Stimulated activated naive CD8-positive, alpha-beta T cell treated with anti-CD3 and anti-CD28 coated beads, Interleukin-15, amount 100 ng/mL, for 72 hours (primary cell): Measurements from ENCODE around the gene STK26.
"Not testable (repeated sequence)": the region's sequence is repeated elsewhere in the genome, so short reads cannot be mapped to it uniquely, and the experiment has no call there.

ENCODE experiments used
- ATAC-seq: fragments of 150-1000 bp; cut with Tn5 transposase; 2 replicates; pipeline ENCODE4 v1.10.0; 2021; ENCODE audit warnings: mild to moderate bottlenecking, moderate library complexity
- DNase-seq, 2 donors: peaks; one replicate each; pipeline ENCODE4 v3.0.0; 2021 to 2022
- H3K27ac Mint-ChIP-seq, 2 donors: one replicate each; pipeline ENCODE4 v1.8.0; 2022; ENCODE audit warnings: mild to moderate bottlenecking in 2 of 2, mixed read lengths in 2 of 2, moderate library complexity in 2 of 2
- H3K27me3 Mint-ChIP-seq: one replicate; pipeline ENCODE4 v1.8.0; 2022; ENCODE audit warnings: mixed read lengths
- H3K4me1 Mint-ChIP-seq: one replicate; pipeline ENCODE4 v1.8.0; 2022; ENCODE audit warnings: mild to moderate bottlenecking, mixed read lengths
- H3K4me3 Mint-ChIP-seq, 2 donors: one replicate each; pipeline ENCODE4 v1.8.0; 2022; ENCODE audit warnings: mild to moderate bottlenecking in 2 of 2, mixed read lengths in 2 of 2, moderate library complexity in 1 of 2
- H3K9me3 Mint-ChIP-seq, 2 donors: one replicate each; pipeline ENCODE4 v1.8.0; 2022; ENCODE audit warnings: mixed read lengths in 2 of 2

Gene STK26

DNA sequence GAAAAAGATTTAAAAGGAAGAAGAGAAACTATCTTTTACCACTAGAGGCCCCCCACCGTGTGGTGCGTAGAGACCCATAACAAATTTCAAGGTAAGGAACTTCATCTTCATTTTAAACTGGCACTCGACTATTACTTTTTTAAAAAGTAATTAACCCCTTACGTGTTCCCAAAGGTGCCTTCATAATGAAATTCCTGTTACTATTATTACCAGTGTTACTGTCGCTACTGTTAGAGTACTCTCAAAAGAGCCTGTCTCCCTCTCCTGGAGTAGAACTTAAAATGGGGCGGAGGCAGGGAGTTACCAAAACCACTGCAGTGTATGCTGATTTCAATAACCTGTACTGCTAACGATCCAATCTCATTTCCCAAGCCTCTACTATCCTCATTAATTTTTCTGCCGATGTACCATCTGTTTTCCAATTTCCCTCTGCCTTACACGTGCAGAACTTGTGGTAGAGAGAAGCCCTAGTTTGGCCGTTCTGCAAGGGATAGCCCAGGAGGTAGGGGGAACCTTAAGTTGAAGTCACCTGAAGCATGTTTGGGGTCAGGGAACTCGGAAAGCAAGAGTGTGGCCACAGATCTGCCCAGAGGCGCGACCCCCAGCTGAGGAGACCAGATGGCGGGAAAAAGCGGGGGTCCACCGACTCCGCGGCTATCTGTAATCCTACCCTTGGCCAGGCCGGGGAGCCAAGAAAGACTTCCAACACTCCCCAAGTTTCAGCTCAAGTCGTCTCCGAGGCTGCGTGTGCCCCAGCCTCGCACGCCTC, 720 bp upstream of the STK26 start:
- Mint-ChIP-seq H3K4me1 (peaks cover 17% of the 10 kb centered on the region), H3K9me3 (no peaks in the 10 kb centered on the region), H3K4me3 (peak overlapping the region; percentile 91 to 96), H3K27ac (peak overlapping the region; percentile 86 to 98), H3K27me3 (no peaks in the 10 kb centered on the region)
- ATAC-seq (peak; percentile 45), DNase-seq (peak in 1 of 2 donors; percentile 30)

- peaks cover 27% of the 10 kb centered on the region for H3K4me1 Mint-ChIP-seq
- H3K4me3 Mint-ChIP-seq = peak overlapping the region; percentile 91 to 96
- ATAC-seq = peak; percentile 84
- peak; percentile 45 to 74 for DNase-seq
- peak overlapping the region; percentile 95 to 98 for H3K27ac Mint-ChIP-seq
- H3K27me3 Mint-ChIP-seq = no peaks in the 10 kb centered on the region
- no peaks in the 10 kb centered on the region for H3K9me3 Mint-ChIP-seq
Observed at GRCh38 chrX:132023896-132024386, 839 bp downstream of the STK26 start.

- DNase-seq (peak in 1 of 2 donors; percentile 12), ATAC-seq (no peak)
- Mint-ChIP-seq H3K4me1 (peaks cover 38% of the 10 kb centered on the region), H3K27ac (peak overlapping the region; percentile 76), H3K4me3 (peak overlapping the region; percentile 75 to 91), H3K27me3 (no peaks in the 10 kb centered on the region), H3K9me3 (no peaks in the 10 kb centered on the region)
Observed at GRCh38 chrX:132025041-132025440, 1.9 kb downstream of the STK26 start.

DNA sequence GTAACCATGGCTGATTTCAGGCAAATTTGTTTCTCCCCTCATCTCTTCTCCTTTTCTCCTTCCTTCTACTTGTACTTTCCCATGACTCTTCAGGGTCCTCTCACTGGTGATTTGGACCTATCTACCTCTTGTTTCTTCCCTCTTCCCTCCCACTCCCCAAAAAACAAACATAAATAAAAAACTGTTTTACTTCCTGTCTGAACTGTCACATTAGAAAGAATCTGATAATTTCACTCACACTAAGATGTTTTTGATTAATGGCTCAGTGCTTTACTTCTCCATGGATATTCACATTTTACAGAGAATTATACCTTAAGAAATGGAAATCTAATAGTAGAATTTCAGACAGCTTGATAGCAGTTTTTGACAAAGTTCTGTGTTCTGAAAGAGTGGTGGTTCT, 7.2 kb downstream of the STK26 start:
- peaks cover 63% of the 10 kb centered on the region for H3K4me1 Mint-ChIP-seq
- DNase-seq (no peak), ATAC-seq (no peak)
- no peaks in the 10 kb centered on the region for H3K27me3 Mint-ChIP-seq
- peak overlapping the region in 1 of 2 donors; percentile 68 for H3K27ac Mint-ChIP-seq
- no peaks in the 10 kb centered on the region for H3K9me3 Mint-ChIP-seq
- H3K4me3 Mint-ChIP-seq = no peak overlapping the region

DNA sequence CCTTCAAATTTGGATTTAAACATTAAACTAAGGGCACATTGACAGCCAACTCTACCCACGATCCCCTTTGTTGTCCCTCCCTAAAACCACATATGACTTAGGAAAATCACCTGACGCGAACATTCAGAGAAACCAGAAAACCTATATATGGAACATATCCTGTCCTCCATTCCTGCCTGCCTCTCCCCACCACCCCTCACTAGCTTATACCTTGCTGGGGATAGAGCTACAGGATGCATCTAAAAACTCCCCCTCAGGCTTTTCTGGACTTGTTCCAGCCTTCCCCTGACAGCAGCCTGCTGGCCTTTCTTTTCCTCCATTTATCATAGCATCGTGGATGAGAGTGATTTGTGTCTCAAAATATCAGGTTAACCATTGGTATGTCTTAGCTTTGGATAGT, 8.8 kb downstream of the STK26 start:
- ATAC-seq = no peak
- H3K4me3 Mint-ChIP-seq = peak overlapping the region; percentile 66 to 78
- peaks cover 73% of the 10 kb centered on the region for H3K4me1 Mint-ChIP-seq

GRCh38 chrX:132033166-132033565, 10.1 kb downstream of the STK26 start:
- H3K9me3 Mint-ChIP-seq = no peaks in the 10 kb centered on the region
- no peak overlapping the region for H3K27ac Mint-ChIP-seq
- no peaks in the 10 kb centered on the region for H3K27me3 Mint-ChIP-seq
- peaks cover 68% of the 10 kb centered on the region for H3K4me1 Mint-ChIP-seq
- ATAC-seq (no peak), DNase-seq (no peak)
- H3K4me3 Mint-ChIP-seq = no peak overlapping the region

More for the DNA sequence above, 8.8 kb downstream of the STK26 start:
- Mint-ChIP-seq H3K9me3 (no peaks in the 10 kb centered on the region), H3K27me3 (no peaks in the 10 kb centered on the region), H3K27ac (no peak overlapping the region)
- DNase-seq = no peak

GRCh38 chrX:132034648-132035047, 11.5 kb downstream of the STK26 start:
- Mint-ChIP-seq H3K27ac (no peak overlapping the region), H3K9me3 (no peaks in the 10 kb centered on the region), H3K27me3 (no peaks in the 10 kb centered on the region), H3K4me3 (peak overlapping the region; percentile 2 to 38), H3K4me1 (peaks cover 57% of the 10 kb centered on the region)
- no peak for DNase-seq
- ATAC-seq = no peak

- Mint-ChIP-seq H3K4me3 (peak overlapping the region in 1 of 2 donors; percentile 22), H3K27me3 (no peaks in the 10 kb centered on the region), H3K27ac (peak overlapping the region in 1 of 2 donors; percentile 65), H3K4me1 (peaks cover 47% of the 10 kb centered on the region), H3K9me3 (no peaks in the 10 kb centered on the region)
- ATAC-seq (no peak), DNase-seq (no peak)
Observed at GRCh38 chrX:132037479-132037993, 14.4 kb downstream of the STK26 start.

DNA sequence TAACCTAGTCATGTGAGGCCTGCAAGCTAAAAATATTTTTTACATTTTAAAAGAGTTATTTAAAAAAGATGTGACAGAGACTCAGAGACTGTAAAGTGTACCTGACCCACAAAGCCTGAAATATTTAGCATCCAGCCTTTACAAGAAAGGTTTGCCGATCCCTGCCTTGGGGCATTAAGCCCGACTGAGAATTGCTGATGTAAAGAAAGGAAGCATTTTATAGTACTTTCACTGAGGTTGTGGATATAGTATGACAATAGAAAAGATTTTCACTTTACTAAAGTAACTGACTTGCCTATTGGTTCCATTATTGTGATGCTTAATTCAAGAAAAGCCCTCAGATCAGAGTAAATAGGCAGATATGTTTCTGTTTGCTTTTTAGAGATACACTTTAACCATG, 17.0 kb downstream of the STK26 start:
- no peaks in the 10 kb centered on the region for H3K9me3 Mint-ChIP-seq
- peaks cover 35% of the 10 kb centered on the region for H3K4me1 Mint-ChIP-seq
- H3K4me3 Mint-ChIP-seq = no peak overlapping the region
- H3K27ac Mint-ChIP-seq = no peak overlapping the region
- DNase-seq (no peak), ATAC-seq (no peak)
- H3K27me3 Mint-ChIP-seq = no peaks in the 10 kb centered on the region

- Mint-ChIP-seq H3K4me3 (no peak overlapping the region), H3K27ac (no peak overlapping the region), H3K27me3 (no peaks in the 10 kb centered on the region), H3K9me3 (no peaks in the 10 kb centered on the region), H3K4me1 (peaks cover 34% of the 10 kb centered on the region)
- ATAC-seq = no peak
- DNase-seq = no peak
Observed at GRCh38 chrX:132041015-132041414, 17.9 kb downstream of the STK26 start.

- Mint-ChIP-seq H3K4me1 (peaks cover 25% of the 10 kb centered on the region), H3K4me3 (no peak overlapping the region), H3K27ac (no peak overlapping the region), H3K9me3 (no peaks in the 10 kb centered on the region), H3K27me3 (no peaks in the 10 kb centered on the region)
- no peak for ATAC-seq
- no peak for DNase-seq
Observed at GRCh38 chrX:132043977-132044376, 20.9 kb downstream of the STK26 start.

- no peak for DNase-seq
- no peak overlapping the region for H3K4me3 Mint-ChIP-seq
- H3K9me3 Mint-ChIP-seq = no peaks in the 10 kb centered on the region
- no peak for ATAC-seq
- H3K27me3 Mint-ChIP-seq = no peaks in the 10 kb centered on the region
- peaks cover 25% of the 10 kb centered on the region for H3K4me1 Mint-ChIP-seq
- H3K27ac Mint-ChIP-seq = no peak overlapping the region
Observed at GRCh38 chrX:132044953-132045352, 21.9 kb downstream of the STK26 start.

GRCh38 chrX:132045456-132045855, 22.4 kb downstream of the STK26 start:
- H3K27me3 Mint-ChIP-seq = no peaks in the 10 kb centered on the region
- DNase-seq = no peak
- no peaks in the 10 kb centered on the region for H3K9me3 Mint-ChIP-seq
- no peak overlapping the region for H3K27ac Mint-ChIP-seq
- H3K4me3 Mint-ChIP-seq = no peak overlapping the region
- ATAC-seq = no peak
- peaks cover 21% of the 10 kb centered on the region for H3K4me1 Mint-ChIP-seq

DNA sequence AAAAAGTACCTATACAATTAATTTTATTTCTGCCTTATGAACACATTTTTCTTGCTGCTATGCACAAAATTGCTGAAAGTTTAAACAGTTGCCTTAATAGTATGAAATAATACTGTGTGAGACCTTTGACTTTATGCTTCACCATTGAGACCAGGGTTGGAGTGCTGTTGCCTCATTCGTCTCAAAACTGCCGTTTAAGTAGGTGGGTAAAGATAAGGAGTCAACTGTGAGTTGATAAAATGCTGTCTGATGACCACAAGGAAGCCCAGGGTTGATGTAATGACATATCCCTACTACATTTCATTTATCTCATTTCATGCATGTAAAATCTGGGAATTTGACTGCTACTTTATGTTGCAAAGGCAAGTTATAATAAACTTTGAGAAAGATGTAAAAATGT, 23.4 kb downstream of the STK26 start:
- no peak for ATAC-seq
- no peak for DNase-seq
- Mint-ChIP-seq H3K9me3 (no peaks in the 10 kb centered on the region), H3K27ac (no peak overlapping the region), H3K4me3 (no peak overlapping the region), H3K4me1 (peaks cover 11% of the 10 kb centered on the region), H3K27me3 (no peaks in the 10 kb centered on the region)

GRCh38 chrX:132051778-132052177, 28.7 kb downstream of the STK26 start:
- H3K27me3 Mint-ChIP-seq, H3K4me3 Mint-ChIP-seq, H3K27ac Mint-ChIP-seq, DNase-seq, ATAC-seq, H3K4me1 Mint-ChIP-seq, H3K9me3 Mint-ChIP-seq: not testable (repeated sequence)

GRCh38 chrX:132058050-132058449, 34.9 kb downstream of the STK26 start:
- Mint-ChIP-seq H3K4me1 (peaks cover 9% of the 10 kb centered on the region), H3K4me3 (no peak overlapping the region), H3K9me3 (no peaks in the 10 kb centered on the region), H3K27me3 (no peaks in the 10 kb centered on the region), H3K27ac (no peak overlapping the region)
- ATAC-seq (no peak), DNase-seq (no peak)
